ENCODE measurements around the gene MAGEA1.
"Not testable (repeated sequence)": the region's sequence is repeated elsewhere in the genome, so short reads cannot be mapped to it uniquely, and the experiment has no call there.

The MAGEA1 gene

DNA sequence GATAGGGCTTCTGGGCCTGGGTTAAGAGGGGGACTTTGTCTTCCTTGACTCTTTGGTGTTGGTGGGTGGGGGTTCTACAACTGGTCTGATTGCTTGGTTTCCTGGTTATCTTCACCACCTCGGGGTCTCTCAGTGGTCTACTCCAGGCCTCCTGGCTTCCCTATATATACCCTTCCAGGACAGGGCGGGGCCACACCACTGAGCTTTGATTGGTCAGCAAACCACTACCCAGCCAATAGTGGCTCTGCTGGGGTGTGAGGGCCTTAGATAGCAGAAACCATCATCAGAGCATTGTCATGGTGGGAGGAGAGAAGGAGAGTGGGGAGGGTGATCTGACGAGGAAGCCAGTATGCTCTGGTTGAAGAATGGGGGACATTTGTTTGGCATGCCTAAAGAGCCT lies 14.4 kb upstream of the MAGEA1 start:
- H3K4me3 ChIP-seq (ENCODE audit: low read depth, low read length): no peak overlapping the region
- TF ChIP-seq, protein P1, sequence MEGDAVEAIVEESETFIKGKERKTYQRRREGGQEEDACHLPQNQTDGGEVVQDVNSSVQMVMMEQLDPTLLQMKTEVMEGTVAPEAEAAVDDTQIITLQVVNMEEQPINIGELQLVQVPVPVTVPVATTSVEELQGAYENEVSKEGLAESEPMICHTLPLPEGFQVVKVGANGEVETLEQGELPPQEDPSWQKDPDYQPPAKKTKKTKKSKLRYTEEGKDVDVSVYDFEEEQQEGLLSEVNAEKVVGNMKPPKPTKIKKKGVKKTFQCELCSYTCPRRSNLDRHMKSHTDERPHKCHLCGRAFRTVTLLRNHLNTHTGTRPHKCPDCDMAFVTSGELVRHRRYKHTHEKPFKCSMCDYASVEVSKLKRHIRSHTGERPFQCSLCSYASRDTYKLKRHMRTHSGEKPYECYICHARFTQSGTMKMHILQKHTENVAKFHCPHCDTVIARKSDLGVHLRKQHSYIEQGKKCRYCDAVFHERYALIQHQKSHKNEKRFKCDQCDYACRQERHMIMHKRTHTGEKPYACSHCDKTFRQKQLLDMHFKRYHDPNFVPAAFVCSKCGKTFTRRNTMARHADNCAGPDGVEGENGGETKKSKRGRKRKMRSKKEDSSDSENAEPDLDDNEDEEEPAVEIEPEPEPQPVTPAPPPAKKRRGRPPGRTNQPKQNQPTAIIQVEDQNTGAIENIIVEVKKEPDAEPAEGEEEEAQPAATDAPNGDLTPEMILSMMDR (conservative IDR thresholded peaks at IDR 0.05; ENCODE audit: low read depth, low read length): no peak
- no peak for DNase-seq (ENCODE audit: low read depth)

DNA sequence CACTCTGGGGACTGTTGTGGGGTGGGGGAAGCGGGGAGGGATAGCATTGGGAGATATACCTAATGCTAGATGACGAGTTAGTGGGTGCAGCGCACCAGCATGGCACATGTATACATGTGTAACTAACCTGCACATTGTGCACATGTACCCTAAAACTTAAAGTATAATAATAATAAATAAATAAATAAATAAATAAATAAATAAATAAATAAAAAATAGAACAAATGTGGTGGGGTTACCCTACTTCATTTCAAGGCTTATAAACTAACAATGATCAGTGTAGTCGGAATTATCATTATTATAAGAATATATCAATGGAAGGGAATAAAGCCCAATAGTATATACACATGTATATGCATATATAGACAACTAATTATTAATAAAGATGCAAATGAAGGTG lies 10.7 kb upstream of the MAGEA1 start:
- H3K4me3 ChIP-seq (ENCODE audit: low read depth, low read length); DNase-seq (ENCODE audit: low read depth): not testable (repeated sequence)

DNA sequence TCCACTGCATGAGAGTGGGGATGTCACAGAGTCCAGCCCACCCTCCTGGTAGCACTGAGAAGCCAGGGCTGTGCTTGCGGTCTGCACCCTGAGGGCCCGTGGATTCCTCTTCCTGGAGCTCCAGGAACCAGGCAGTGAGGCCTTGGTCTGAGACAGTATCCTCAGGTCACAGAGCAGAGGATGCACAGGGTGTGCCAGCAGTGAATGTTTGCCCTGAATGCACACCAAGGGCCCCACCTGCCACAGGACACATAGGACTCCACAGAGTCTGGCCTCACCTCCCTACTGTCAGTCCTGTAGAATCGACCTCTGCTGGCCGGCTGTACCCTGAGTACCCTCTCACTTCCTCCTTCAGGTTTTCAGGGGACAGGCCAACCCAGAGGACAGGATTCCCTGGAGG lies 2.7 kb downstream of the MAGEA1 start:
- TF ChIP-seq, protein P1 (conservative IDR thresholded peaks at IDR 0.05; ENCODE audit: low read depth, low read length): no peak
- DNase-seq (ENCODE audit: low read depth): no peak
- no peak overlapping the region for H3K4me3 ChIP-seq (ENCODE audit: low read depth, low read length)

DNA sequence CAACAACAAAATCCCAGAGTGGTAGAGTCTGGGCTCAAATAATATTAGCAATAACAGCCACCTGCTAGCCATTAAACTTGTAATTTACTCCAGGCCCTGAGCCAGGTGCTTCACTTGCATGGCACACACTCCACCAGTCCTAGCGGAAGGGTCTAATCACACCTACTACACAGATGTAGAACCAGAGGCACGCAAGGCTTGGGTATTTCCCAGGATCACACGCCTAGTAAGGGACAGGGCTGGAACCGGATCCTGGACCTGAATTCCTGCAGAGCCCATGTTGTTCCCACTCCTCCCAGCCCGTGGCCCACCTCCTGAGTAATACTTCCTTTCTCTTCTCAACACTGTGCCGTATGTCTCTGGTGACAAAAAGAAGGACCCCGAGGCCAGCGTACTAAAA lies 5.7 kb downstream of the MAGEA1 start:
- DNase-seq (ENCODE audit: low read depth): no peak
- TF ChIP-seq, protein P1 (conservative IDR thresholded peaks at IDR 0.05; ENCODE audit: low read depth, low read length): no peak
- no peak overlapping the region for H3K4me3 ChIP-seq (ENCODE audit: low read depth, low read length)

DNA sequence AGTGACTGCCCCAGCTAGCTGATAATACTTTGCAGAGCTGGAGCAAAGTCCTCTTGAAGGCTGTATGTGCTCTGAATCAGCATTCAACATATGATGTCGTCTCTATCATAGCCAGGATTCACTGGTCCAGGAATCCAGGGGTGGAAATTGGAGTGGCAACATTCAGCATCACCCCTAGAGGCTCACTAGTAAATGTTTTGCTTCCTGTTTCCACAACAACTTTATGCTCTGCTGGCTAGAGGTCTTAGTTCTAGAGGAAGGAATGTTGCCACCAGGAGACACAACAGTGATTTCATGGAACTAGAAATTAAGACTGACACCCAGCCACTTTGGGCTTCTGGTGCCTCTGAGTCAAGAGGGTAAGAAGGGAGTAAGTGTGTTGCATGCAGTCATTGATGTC lies 11.3 kb downstream of the MAGEA1 start:
- DNase-seq (ENCODE audit: low read depth): peak; percentile 2
- no peak overlapping the region for H3K4me3 ChIP-seq (ENCODE audit: low read depth, low read length)
- TF ChIP-seq, protein P1 (conservative IDR thresholded peaks at IDR 0.05; ENCODE audit: low read depth, low read length): no peak

DNA sequence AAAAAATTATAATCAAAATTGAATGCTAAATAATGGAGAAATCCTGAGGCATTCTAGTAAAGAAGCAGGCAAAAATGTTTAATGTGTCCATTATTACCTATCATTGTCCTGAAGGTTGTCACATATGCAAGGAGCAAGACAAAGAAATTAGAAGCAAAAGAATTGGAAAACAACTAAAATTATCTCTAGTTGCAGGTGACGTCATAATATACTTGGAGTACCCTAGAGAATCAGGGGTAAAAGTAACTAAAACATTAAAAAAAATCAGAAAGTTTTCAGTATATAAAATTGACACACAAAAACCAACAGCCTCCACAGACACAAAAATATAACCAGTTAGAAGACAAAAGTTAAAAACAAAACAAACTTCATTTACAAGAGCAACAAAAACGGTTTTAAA lies 21.4 kb downstream of the MAGEA1 start:
- H3K4me3 ChIP-seq (ENCODE audit: low read depth, low read length): no peak overlapping the region
- TF ChIP-seq, protein P1 (conservative IDR thresholded peaks at IDR 0.05; ENCODE audit: low read depth, low read length): no peak
- DNase-seq (ENCODE audit: low read depth): no peak

DNA sequence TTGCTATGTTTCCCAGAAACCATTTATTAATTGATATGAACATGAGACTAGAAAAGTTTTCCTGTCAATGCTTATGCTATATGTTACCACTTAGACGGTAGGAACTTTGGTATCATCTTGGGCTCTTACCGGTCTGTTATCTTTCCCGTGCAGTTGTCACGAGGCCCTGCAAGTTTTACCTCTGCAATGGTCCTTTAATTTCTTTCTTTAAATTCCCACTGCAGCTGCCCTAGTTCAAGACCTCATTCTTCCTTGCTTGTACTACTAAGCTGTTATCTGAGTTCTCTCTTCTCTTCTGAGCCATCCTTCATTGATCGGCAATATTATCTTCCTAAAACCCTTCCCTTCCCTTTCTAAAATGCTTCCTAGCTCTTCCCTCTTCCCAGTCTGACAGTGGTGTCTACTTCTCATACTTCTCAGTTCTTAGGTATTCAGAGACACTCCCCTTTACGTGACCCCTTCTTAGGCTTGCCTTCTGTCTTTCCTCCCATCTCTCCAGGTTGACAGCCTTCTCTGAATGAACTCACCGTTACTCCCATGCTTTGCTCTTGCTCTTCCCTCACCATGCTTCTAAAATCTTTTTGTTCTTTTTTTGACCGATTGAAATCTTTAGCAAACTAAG lies 27.5 kb downstream of the MAGEA1 start:
- TF ChIP-seq, protein P1 (conservative IDR thresholded peaks at IDR 0.05; ENCODE audit: low read depth, low read length): no peak
- no peak for DNase-seq (ENCODE audit: low read depth)
- H3K4me3 ChIP-seq (ENCODE audit: low read depth, low read length): no peak overlapping the region
